Hepatocyte (in vitro differentiated cells): Measurements from ENCODE around the gene LIPC.

Experiments
- EZH2 ChIP-seq: fragments of 200-600 bp; sonication (generic); IDR thresholded peaks from 2 replicates; pipeline ENCODE4 v1.6.1; 2016; ENCODE audit warnings: antibody characterized with exemption, mild to moderate bottlenecking, borderline replicate concordance
- EZH2phosphoT487 ChIP-seq: fragments of 200-600 bp; sonication (generic); IDR thresholded peaks from one replicate; pipeline ENCODE4 v1.6.1; 2018; ENCODE audit warnings: antibody characterized with exemption, mild to moderate bottlenecking, low read depth, moderate library complexity; ENCODE audit not compliant: unreplicated experiment, severe bottlenecking
- TF ChIP-seq, protein P1 (sequence below): fragments of 200-600 bp; sonication (generic); IDR thresholded peaks from 2 replicates; pipeline ENCODE4 v1.5.1; 2016; ENCODE audit warnings: antibody characterized with exemption, mild to moderate bottlenecking; ENCODE audit not compliant: poor library complexity

DNA sequence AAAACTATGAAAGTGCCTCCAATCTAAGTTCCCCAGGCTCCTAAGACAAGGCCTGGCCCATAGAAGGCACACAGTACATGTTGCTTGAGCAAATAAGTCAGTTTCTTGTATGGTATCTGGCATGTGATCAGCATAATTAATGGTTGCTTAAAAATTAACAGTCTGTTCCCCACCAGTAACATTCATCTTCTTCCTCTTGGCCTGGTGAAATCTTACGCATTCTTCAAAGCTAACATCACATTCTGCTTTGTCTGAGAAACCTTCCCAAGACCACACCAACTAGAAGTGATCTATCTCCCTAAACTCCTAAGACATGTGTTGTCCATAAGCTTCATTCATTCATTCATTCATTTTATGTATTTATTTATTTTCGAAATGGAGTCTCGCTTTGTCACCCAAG is 48.1 kb downstream of the LIPC start:
- TF ChIP-seq, protein P1, sequence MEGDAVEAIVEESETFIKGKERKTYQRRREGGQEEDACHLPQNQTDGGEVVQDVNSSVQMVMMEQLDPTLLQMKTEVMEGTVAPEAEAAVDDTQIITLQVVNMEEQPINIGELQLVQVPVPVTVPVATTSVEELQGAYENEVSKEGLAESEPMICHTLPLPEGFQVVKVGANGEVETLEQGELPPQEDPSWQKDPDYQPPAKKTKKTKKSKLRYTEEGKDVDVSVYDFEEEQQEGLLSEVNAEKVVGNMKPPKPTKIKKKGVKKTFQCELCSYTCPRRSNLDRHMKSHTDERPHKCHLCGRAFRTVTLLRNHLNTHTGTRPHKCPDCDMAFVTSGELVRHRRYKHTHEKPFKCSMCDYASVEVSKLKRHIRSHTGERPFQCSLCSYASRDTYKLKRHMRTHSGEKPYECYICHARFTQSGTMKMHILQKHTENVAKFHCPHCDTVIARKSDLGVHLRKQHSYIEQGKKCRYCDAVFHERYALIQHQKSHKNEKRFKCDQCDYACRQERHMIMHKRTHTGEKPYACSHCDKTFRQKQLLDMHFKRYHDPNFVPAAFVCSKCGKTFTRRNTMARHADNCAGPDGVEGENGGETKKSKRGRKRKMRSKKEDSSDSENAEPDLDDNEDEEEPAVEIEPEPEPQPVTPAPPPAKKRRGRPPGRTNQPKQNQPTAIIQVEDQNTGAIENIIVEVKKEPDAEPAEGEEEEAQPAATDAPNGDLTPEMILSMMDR: no peak
- TF ChIP-seq EZH2phosphoT487 (no peak), EZH2 (no peak)
